GM12872 (cell line): ENCODE measurements around the gene KCNJ5.

Experiments
- TF ChIP-seq, protein P1 (sequence below): IDR thresholded peaks from 3 replicates; pipeline ENCODE4 v1.5.1; 2011; ENCODE audit warnings: low read depth, mild to moderate bottlenecking, low read length, moderate library complexity; ENCODE audit not compliant: insufficient read depth

KCNJ5 gene

DNA sequence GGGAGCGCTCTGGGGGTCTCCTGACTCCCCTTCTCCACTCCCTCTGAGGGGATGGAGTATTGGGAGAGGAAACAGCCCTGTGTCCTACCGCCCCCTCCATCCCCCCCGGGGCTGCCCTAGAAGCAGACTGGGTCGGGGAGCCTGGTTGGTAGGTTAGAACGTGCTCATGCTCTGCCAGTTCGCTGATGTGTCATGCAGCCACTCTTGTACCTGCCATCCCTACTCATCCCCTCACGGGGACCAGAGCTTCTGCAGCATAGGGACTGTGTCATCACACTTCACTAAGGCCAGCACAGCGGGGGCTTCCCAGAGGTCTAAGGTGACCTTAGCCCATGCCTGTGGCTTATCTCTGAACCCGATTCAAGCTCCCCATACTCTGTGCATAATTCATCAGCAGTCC, 28.8 kb upstream of the KCNJ5 start:
- TF ChIP-seq, protein P1, sequence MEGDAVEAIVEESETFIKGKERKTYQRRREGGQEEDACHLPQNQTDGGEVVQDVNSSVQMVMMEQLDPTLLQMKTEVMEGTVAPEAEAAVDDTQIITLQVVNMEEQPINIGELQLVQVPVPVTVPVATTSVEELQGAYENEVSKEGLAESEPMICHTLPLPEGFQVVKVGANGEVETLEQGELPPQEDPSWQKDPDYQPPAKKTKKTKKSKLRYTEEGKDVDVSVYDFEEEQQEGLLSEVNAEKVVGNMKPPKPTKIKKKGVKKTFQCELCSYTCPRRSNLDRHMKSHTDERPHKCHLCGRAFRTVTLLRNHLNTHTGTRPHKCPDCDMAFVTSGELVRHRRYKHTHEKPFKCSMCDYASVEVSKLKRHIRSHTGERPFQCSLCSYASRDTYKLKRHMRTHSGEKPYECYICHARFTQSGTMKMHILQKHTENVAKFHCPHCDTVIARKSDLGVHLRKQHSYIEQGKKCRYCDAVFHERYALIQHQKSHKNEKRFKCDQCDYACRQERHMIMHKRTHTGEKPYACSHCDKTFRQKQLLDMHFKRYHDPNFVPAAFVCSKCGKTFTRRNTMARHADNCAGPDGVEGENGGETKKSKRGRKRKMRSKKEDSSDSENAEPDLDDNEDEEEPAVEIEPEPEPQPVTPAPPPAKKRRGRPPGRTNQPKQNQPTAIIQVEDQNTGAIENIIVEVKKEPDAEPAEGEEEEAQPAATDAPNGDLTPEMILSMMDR = no peak

DNA sequence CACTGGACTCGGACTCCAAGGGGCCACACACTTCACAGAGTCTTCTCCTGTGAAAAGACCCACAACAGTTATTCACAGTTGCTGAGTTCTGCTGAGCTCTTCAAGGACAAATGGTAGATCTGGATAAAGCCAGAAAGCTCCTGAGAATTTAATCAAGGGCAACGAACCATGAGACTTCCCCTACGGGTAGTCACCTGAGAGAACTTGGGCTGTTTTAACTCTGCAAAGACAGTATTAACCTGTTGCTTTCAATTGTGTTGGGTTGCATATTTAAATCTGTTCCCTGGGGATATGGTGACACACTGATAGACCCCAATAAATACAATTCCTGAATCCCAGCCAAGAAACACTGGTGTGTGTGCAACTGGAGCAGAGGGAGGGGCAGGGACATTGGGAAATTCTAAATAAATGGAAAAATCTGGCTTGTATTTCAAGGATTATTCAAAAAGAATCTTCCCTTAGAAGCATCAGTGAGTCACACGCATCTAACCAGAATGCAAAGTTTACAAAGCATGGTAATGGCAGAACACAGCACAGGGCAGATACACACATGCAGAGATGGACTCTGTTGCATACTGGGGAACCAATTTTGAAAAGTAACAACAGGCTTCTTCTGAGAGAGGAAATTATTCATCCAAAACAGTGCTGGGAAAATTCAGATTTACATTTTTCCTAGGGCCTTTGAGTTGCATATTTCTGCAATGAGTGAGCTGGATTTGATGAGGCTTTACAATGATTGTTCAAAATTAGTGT, 28.1 kb upstream of the KCNJ5 start:
- TF ChIP-seq, protein P1 = no peak

DNA sequence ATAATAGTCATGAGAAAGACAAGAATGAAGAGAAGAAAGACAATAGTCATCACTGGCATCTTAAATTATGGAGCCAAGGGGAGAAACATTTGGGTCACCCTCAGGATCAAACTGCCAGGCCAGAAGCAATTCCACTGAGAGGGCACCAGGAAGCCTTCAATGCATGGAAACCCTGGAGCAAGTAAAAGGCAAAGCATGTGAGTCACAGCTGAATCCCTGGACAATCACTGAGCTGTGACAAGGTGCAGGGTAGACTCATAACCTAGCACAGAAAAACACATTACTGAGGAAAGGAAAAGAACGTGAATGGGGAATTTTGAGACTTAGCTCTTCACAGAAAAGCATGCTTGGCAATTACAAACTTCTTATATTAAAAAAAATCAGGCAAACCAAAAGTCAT, 25.7 kb upstream of the KCNJ5 start:
- TF ChIP-seq, protein P1 = no peak

DNA sequence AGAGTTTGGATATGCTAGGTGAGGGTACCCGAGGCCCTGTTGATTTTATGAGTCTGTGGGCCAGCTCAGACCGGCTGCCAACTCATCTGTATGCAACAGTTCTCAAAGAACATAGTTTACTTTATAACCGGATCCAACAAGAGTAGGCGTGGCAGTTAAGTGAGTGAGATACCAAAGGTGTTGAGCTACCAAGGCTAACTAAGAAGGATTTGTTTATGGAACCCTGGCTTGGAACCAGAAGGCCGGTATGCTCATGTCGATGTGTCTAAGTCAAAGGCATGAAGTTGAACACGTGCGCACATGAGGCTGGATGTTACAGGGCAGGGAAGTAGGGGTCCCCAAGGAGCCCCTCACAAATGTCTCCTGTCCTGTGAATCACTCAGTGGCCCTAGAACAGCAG, 23.9 kb upstream of the KCNJ5 start, which contains the start of gene KCNJ1:
Gene KCNJ1, minus strand, starts transcription at position 20 of the 400 bp plus-strand sequence. CDS start 27,053 bp downstream, outside the sequence.
- TF ChIP-seq, protein P1 = no peak

DNA sequence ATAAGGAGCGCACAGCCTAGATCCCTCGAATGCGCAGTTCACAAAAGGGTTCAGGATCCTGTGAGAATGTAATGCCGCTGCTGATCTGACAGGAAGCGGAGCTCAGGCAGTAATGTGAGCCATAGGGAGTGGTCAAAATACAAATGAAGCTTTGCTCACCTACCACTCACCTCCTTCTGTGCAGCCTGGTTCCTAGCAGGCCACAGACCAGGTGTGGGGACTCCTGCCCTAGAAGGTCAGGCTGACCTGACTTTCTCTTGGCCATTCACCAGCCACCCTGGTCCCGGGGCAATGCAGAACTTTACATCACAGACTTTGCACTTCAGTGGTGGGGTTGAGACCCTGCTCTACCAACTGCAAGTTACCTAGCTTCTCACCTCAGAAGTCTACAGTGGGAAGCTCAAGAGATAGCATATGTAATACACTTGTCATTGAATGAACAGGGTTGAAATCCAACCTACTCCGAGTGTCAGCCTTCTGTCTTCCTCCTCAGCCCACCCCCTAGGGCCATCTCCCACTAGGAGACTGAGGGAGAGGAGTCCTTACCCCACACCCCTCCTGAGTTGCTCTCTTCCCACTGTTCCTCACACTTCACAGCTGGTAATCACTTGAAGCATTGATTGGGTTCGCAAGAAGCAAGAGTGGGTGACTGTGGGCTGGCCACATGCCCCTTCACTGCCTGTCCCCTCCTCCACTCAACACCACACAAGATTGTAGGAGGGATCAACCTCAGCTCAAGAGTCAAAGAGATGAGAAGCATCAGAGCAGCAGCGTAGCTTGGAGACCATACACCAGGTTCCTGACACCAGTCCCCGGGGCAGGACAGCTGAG, 22.1 kb upstream of the KCNJ5 start:
- TF ChIP-seq, protein P1 = no peak

DNA sequence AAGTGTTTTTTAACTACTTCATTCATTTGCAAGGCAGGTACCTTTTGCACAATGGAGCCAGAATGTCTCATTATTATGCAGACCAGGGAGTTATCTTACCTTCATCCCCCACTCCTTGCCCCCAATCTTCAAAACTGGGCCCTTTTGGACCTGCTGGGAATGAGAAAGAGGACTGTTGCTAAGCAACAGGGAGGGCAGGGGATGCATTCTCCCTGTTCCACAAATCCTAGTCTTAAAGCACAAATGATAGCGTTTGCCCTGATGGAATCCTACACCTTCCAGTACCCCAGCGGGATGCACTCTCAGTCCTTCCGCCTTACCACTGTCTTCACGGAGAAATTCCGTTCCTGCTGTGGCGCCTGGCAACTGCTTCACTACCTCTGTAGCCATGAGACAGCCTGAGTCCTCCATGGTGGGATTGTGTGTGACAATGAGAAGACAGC, 20.0 kb upstream of the KCNJ5 start:
- TF ChIP-seq, protein P1 = no peak

DNA sequence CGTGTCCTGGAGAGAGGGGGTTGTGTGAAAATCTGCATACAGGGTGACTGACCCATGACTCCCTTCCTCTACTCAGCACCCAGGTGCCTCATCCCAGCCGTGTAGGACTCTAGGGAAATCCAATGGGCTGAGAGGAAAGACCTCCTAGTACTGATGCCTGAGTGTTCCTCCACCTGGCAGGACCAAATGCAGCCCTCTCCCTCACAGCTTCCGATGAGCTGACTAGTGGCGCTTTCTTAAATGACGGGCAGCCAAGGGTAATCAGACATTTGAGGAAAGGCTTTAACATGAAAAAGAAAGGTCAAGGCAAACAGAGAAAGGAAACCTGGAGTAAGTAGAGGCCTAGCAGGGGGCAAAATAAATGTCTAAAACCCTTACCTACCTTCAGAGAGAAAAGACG, 19.1 kb upstream of the KCNJ5 start:
- TF ChIP-seq, protein P1 = no peak
